Tibial nerve (tissue), 4 donors: ENCODE measurements around the gene ATAD3B.

ENCODE experiments used
- CTCF ChIP-seq, 5 experiments: fragments of 200-600 bp in 3 of 5; fragments of 450-650 bp in 2 of 5; sonication (generic) in 3 of 5; IDR thresholded peaks; one replicate each; pipeline ENCODE4 v1.5.1; 2016 to 2019; ENCODE audit warnings: antibody characterized with exemption in 5 of 5, mild to moderate bottlenecking in 3 of 5, moderate library complexity in 2 of 5
- EP300 ChIP-seq, 2 donors: sonication (generic); formaldehyde crosslinking; IDR thresholded peaks; one replicate each; pipeline ENCODE4 v1.6.1; 2017; ENCODE audit warnings: antibody characterized with exemption in 2 of 2, mild to moderate bottlenecking in 1 of 2
- POLR2A ChIP-seq, 2 donors: fragments of 450-650 bp; IDR thresholded peaks; one replicate each; pipeline ENCODE4 v1.6.1; 2017; ENCODE audit warnings: antibody characterized with exemption in 2 of 2, mild to moderate bottlenecking in 2 of 2, moderate library complexity in 2 of 2

- TF ChIP-seq CTCF (IDR thresholded peaks at IDR 0.05) (no peak), EP300 (IDR thresholded peaks at IDR 0.05) (no peak), POLR2A (IDR thresholded peaks at IDR 0.05) (no peak)
Observed at GRCh38 chr1:1437904-1438376, 33.6 kb upstream of the ATAD3B start.
